HG02763 (cell line): ENCODE measurements around the gene MAP3K4.
"Not testable (repeated sequence)": the region's sequence is repeated elsewhere in the genome, so short reads cannot be mapped to it uniquely, and the experiment has no call there.

Source experiments
- ATAC-seq: cut with Tn5 transposase; IDR thresholded peaks from one replicate; pipeline ENCODE4 v1.9.1; 2021; ENCODE audit warnings: mild to moderate bottlenecking, moderate library complexity; ENCODE audit not compliant: unreplicated experiment

Gene MAP3K4

GRCh38 chr6:161110028-161110779 lies 118.6 kb downstream of the MAP3K4 start:
- ATAC-seq = no peak

GRCh38 chr6:161111261-161111660 lies 119.7 kb downstream of the MAP3K4 start:
- ATAC-seq = no peak

DNA sequence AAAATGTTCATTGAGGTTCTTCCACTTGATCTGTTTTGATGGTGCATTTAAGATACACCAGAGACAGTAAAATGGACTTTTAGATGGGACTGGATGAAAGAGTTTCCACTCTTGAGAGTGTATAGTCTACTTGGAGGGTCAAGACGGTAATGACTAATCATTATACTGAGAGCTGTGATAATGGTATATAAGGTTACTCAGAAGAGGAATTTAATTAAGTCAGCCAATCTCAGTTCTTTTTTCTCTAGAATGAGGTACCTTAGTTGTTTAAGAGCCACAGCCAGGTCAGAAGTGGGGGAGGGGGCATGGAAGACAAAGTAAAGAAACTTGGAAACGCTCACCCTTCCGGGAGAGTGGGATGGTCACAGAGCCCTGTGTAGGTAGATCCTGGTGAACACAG lies 123.9 kb downstream of the MAP3K4 start:
- no peak for ATAC-seq

DNA sequence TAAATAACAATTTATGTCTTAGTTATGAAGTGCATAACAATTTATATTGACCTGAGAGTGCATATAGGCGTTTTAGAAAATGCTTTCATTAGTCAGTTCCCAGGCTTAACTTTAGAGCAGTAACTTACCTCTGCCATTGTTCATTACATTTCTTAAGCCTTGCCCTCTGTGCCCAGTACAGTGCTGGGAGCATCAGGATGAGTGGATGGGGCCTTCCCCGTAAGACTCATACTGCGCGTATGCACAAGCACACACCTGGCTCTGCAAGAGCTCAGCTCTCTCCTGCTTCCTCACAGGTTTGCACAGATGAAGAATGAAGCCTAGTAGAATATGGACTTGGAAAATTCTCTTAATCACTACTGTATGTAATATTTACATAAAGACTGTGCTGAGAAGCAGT lies 125.0 kb downstream of the MAP3K4 start:
- ATAC-seq = no peak

- no peak for ATAC-seq
These were observed 125.7 kb downstream of the MAP3K4 start for GRCh38 chr6:161117308-161117707.

DNA sequence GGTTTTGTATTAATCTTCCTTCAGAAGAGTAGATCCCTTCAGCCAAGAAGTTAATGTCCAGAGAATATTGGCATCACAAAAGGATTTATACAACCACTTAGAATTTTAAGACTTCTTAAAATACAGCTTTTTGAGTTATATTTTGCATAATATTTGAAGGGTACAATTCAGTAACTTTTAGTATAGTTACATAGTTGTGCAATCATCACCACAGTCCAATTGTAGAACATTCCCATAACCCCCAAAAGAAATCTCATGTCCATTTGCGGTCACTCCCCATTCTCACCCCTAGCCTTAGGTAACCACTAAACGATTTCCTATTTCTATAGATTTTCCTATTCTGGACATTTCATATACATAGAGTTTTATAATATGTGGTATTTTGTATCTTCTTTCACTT lies 126.4 kb downstream of the MAP3K4 start:
- ATAC-seq = no peak

GRCh38 chr6:161123319-161123718 lies 131.8 kb downstream of the MAP3K4 start:
- not testable (repeated sequence) for ATAC-seq

GRCh38 chr6:161125591-161125990 lies 134.0 kb downstream of the MAP3K4 start:
- no peak for ATAC-seq

DNA sequence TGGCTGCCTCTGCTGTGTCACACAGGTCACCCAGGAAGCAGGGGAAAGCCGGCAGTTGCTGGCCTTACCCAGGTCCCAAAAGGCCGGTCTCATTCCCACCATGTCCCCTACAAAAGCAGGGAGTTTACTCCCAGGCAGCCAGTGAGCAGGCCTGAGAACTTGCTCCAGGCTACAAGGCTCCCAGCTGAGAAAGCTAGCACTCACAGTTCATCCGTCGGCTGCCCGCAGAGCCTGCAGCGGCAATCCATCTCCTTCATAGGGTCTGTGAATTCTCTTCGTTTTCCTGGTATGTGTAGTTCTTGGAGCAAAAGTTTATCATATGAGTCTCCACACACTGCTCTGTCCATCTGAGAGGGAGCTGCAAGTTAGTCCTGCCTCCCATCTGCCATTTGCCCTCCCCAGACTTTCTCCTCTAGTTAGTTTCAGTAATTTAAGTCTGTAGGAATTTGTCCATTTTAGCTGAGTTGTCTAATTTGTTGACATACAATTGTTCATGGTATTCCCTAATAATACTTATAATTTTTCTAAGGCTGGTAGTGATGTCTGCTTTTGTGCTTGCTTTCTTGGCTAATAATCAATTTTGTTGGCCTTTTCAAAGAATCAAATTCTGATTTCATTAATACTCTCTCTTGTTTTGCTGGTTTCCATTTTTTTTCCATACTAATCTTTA lies 135.6 kb downstream of the MAP3K4 start:
- no peak for ATAC-seq

DNA sequence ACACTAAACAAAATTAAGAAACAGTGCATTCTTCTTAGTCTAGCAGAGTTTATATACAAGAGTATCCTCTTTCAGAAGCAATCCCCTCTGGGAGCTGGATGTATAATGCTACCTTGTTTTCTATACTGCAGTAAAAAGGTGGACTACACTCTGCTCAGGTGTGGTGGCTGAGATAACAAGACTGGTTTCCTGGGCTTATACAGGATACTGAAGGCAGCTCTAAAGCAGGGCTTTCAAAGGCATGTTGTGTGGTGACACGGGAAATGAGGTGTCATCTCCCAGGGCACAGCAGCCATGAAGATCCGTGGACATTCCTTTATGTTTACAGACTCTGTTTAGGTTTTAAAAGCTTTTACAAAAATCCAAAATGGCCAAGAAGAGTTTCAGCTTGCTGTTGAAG lies 136.7 kb downstream of the MAP3K4 start:
- no peak for ATAC-seq

DNA sequence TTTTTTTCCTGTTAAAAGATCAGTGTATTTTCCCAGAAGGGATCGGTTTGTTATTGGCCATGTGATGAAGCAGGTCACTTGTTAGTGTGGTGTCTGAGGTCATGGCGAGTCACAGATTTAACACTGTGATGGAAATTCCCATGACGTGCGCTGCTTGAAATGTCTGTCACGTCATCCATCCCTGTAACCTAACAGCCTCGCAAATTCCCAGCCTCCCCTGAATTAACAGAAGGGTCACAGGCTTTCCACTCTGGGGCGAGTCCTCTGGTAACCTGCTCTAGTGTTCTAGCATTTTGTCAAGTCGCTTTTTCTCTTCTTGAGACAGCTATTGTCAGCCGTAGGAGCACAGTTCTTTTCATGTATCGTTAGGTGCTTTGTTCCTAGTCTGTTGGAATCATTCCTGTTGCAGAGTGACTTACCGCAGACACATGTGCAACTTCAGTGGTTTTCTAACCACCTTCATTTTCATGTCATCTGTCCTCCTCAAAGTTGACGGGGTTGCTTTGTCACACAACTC lies 137.2 kb downstream of the MAP3K4 start:
- ATAC-seq = no peak

- no peak for ATAC-seq
These were observed 139.0 kb downstream of the MAP3K4 start for GRCh38 chr6:161130541-161130940.

DNA sequence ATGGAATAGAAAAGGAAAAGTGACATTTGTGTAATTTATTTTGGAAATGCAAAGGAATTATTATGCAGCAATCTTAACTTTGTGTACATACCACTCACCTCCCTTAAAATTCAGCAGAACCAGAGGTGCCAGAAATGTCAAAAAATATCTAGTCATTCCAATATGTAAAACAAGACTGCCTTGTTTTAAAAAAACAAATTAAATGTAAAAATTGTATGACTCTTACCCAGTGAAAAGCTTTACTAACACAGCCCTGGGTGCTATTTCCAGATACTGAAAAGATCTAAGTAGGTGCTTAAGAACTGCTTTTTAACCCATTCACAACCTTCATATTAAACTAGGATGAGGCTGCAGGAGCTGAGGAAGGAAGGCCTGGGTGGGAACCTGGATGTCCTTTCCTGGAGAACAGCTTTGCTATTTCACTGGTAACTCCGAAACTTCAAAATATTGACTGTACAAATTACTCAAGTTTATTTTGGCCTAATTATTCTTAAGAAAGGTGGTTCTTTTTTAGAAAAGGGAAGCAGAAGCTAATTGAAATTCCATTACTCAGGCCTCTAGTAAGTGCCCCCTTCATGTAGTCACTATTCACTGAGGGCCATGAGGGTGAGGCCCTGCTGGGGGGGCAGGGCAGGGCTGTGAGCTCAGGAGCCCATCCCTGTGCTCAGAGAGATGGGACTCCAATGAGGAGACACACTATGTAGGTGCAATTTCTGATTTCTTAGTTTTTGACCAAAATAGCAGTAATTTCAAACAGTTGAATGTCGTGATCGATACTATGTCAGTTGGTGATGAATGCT lies 139.6 kb downstream of the MAP3K4 start:
- no peak for ATAC-seq

DNA sequence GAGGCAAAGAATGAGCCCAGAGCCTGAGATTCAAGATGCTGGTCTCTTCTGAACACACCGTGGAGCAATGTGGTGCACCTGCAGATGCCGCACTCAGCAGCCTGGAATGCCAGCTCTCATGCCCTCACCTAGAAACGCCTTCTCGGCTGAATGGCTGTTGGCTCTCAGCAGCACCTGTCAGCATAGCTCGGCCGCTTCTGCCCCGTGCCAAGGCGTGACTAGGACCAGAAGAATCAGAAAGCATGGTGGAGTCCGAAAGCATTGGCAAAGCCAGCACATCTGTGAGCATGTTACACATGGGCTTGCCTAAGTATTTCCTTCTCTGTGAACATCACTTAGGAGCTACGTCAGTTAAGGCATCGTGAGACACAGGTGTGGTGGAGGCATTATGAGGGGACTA lies 140.8 kb downstream of the MAP3K4 start:
- ATAC-seq = no peak

DNA sequence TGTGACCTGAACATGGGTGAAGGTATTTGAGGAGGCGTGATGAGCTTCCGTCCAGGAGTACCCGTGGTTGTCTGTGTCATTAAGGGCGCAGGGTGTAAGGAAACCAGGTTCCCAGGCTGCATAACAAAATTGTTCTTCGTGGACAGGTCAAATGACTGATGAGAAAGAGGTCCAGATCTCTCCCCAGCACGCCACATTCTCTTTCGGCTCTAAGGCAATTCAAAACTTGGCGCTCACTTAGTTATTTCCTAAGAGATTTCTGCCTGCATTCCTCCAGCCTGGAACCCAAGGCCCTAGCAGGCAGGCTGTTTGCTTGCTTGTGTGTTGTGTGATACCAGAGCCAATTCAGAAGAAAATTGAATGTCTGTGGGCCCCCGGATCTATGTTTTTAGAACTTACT lies 142.4 kb downstream of the MAP3K4 start:
- ATAC-seq = no peak

DNA sequence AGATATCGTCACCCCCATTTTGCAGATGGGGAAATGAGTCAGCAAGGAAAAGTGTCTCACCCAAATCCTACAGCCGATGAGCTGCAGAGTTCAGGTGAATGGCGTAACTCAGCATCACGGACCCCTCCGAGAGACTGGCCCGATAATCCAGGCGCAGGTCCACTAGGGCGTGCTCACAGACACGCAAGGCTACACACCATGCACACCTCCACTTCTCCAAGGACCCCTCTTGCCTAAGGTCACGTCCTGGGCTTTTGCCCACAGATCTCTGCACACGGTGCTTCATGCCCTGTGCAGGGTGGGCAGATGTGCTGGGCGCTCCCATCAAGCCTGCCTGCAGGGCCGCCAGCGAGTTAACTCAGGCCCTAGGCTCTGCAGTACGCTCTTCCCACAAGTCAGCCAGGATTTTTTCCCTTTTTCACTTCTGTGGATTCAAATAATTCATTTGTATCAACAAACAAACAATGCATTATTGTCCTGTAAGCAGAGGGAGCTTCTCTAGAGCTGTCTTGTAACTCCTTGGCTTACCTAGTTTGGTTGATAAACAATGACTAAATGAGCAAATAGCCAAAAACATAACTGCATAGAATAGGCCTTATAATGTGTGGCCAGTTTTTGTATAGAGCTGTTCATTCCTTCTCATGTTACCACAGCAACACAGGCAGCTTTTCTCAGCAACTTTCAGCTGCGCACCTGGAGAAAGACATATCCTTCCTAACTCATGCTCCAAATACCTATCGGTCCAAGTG lies 143.2 kb downstream of the MAP3K4 start:
- ATAC-seq = no peak

GRCh38 chr6:161135695-161136591 lies 144.4 kb downstream of the MAP3K4 start:
- ATAC-seq = no peak

- no peak for ATAC-seq
These were observed 145.1 kb downstream of the MAP3K4 start for GRCh38 chr6:161136655-161137054.

- ATAC-seq = no peak
These were observed 145.8 kb downstream of the MAP3K4 start for GRCh38 chr6:161137320-161137719.
